Measurements from ENCODE around the gene PTGR3.

GRCh38 chr18:75220551-75221355 is 11.8 kb upstream of the PTGR3 start:
- TF ChIP-seq CTCF (IDR thresholded peaks at IDR 0.05) (no peak), EZH2 (IDR thresholded peaks at IDR 0.05; ENCODE audit: borderline replicate concordance, insufficient read depth, low read depth, low read length, poor library complexity, severe bottlenecking) (no peak)
